Measurements from ENCODE around the gene UFSP1. TPM values are rescaled to one million over a fixed set of nuclear protein-coding genes. Genes with fewer than 3 reads are reported as not detected.
A peak's percentile ranks its signal among the peaks of the same experiment; 100 is the strongest.

The UFSP1 gene
- total RNA-seq, 6 experiments from 2014 or later: 3.2 to 3.6 (median 3.5) TPM

DNA sequence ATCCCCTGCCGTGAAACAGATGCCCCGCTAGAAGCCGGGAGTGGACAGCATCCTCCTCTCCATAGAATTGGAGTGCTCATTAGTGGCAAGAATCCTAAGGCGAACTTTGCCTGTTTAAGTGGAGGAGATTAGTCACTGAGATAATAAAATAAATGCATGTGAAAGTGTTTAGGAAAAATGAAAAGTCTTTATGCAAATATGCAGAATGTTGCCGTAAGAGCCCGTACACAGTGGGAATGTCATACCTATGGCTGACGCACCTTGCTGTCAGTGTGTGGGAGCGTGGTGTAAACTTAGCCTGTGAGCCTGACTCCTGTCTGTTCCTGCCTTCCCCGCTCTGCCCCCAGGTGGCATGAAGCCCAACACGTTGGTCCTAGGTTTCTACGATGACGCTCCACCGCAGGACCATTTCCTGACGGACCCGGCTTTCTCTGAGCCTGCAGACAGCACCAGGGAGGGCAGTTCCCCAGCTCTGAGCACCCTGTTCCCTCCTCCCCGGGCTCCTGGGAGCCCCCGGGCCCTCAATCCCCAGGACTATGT, 24.1 kb downstream of the UFSP1 start:
- Mint-ChIP-seq H3K27ac (peak overlapping the region; percentile 76), H3K9me3 (no peaks in the 10 kb centered on the region), H3K27me3 (ENCODE audit: insufficient read depth) (no peaks in the 10 kb centered on the region; the same call in 1 of the 2 replicates), H3K4me1 (ENCODE audit: low read depth) (peaks cover 12% of the 10 kb centered on the region), H3K4me3 (no peak overlapping the region), H3K36me3 (ENCODE audit: low read depth) (peaks cover 13% of the 10 kb centered on the region)
- DNase-seq: no peak
- TF ChIP-seq, protein P1, sequence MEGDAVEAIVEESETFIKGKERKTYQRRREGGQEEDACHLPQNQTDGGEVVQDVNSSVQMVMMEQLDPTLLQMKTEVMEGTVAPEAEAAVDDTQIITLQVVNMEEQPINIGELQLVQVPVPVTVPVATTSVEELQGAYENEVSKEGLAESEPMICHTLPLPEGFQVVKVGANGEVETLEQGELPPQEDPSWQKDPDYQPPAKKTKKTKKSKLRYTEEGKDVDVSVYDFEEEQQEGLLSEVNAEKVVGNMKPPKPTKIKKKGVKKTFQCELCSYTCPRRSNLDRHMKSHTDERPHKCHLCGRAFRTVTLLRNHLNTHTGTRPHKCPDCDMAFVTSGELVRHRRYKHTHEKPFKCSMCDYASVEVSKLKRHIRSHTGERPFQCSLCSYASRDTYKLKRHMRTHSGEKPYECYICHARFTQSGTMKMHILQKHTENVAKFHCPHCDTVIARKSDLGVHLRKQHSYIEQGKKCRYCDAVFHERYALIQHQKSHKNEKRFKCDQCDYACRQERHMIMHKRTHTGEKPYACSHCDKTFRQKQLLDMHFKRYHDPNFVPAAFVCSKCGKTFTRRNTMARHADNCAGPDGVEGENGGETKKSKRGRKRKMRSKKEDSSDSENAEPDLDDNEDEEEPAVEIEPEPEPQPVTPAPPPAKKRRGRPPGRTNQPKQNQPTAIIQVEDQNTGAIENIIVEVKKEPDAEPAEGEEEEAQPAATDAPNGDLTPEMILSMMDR (IDR thresholded peaks at IDR 0.05): 0 out of 2 replicates have a peak, but pooled peaks have one; percentile 25

DNA sequence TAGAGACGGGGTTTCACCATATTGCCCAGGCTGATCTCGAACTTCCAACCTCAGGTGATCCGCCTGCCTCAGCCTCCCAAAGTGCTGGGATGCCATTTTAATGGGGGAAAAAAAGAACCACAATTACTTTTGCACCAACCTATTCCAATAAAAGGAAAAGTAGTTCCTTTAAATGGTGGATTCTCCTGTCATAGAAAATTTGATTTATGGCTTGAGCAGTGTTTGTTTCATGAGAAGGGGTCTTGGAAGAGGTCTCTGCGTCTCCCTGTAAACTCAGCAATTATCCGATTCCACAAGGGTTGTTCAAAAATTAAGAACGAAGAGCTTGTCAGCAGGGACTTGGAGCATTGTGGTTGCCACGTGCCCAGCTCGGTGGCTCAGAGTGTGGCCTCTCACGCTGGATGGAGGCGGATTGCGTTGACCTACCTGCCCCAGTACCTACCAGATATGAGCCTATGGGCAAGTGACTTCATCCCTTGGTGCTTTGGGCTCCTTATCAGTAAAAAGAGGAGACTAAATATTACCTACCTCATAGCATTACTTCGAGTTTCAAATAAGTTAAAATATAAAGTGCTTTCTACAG, 25.2 kb downstream of the UFSP1 start:
- peaks cover 18% of the 10 kb centered on the region for H3K36me3 Mint-ChIP-seq (ENCODE audit: low read depth)
- no peaks in the 10 kb centered on the region for H3K9me3 Mint-ChIP-seq
- no peak for DNase-seq
- TF ChIP-seq, protein P1 (IDR thresholded peaks at IDR 0.05): no peak
- no peak overlapping the region for H3K27ac Mint-ChIP-seq
- no peak overlapping the region for H3K4me3 Mint-ChIP-seq
- peaks cover 12% of the 10 kb centered on the region for H3K4me1 Mint-ChIP-seq (ENCODE audit: low read depth)
- H3K27me3 Mint-ChIP-seq (ENCODE audit: insufficient read depth): no peaks in the 10 kb centered on the region; the same call in none of the 2 replicates

DNA sequence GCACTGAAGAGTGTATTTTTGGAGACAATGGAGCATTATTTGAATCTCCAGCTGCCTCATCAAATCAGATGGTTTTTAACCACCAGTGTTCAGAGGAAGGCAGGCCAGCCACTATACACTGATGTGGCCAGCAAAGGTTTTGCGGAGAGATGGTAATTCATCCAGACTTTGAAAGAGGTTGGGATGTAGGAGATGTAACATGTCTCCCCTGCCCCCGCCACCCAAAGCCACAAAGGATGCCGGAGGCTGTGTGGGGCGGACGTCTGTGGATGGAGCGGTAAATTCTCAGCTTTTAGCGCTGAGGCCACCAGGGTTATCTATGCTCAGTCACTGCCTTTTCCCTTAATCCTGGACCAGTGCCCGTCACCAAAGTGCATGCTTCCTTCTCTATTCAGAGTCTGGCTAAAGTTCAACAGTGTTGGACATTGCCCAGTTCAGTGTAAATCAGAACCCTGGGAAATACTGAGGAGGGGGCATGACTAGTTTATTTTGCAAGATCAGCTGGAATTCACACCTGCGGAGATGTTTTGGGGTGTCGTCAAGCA, 26.0 kb downstream of the UFSP1 start:
- Mint-ChIP-seq H3K27me3 (ENCODE audit: insufficient read depth) (no peaks in the 10 kb centered on the region; the same call in none of the 2 replicates), H3K36me3 (ENCODE audit: low read depth) (peaks cover 18% of the 10 kb centered on the region), H3K4me3 (no peak overlapping the region), H3K4me1 (ENCODE audit: low read depth) (peaks cover 12% of the 10 kb centered on the region), H3K9me3 (no peaks in the 10 kb centered on the region), H3K27ac (no peak overlapping the region)
- TF ChIP-seq, protein P1 (IDR thresholded peaks at IDR 0.05): no peak
- no peak for DNase-seq

DNA sequence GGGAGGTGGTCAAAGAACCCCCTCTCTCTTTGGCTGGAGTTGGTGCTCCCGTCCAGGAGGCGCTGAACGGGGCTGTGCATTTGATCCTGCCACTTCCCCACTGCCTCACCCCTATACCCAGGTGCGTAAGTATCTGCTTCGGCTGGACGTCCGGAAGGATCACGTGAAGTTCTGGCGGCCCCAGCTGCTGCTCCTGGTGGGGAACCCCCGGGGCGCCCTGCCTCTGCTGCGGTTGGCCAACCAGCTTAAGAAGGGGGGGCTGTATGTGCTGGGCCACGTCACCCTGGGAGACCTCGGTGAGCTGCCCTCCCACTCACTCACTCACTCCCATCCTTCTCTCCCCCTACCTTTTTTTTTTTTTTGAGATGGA, 27.9 kb downstream of the UFSP1 start:
- no peak overlapping the region for H3K27ac Mint-ChIP-seq
- no peaks in the 10 kb centered on the region; the same call in none of the 2 replicates for H3K27me3 Mint-ChIP-seq (ENCODE audit: insufficient read depth)
- H3K9me3 Mint-ChIP-seq: no peaks in the 10 kb centered on the region
- H3K4me1 Mint-ChIP-seq (ENCODE audit: low read depth): peaks cover 7% of the 10 kb centered on the region
- no peak for DNase-seq
- H3K4me3 Mint-ChIP-seq: no peak overlapping the region
- peaks cover 15% of the 10 kb centered on the region for H3K36me3 Mint-ChIP-seq (ENCODE audit: low read depth)
- TF ChIP-seq, protein P1 (IDR thresholded peaks at IDR 0.05): no peak

DNA sequence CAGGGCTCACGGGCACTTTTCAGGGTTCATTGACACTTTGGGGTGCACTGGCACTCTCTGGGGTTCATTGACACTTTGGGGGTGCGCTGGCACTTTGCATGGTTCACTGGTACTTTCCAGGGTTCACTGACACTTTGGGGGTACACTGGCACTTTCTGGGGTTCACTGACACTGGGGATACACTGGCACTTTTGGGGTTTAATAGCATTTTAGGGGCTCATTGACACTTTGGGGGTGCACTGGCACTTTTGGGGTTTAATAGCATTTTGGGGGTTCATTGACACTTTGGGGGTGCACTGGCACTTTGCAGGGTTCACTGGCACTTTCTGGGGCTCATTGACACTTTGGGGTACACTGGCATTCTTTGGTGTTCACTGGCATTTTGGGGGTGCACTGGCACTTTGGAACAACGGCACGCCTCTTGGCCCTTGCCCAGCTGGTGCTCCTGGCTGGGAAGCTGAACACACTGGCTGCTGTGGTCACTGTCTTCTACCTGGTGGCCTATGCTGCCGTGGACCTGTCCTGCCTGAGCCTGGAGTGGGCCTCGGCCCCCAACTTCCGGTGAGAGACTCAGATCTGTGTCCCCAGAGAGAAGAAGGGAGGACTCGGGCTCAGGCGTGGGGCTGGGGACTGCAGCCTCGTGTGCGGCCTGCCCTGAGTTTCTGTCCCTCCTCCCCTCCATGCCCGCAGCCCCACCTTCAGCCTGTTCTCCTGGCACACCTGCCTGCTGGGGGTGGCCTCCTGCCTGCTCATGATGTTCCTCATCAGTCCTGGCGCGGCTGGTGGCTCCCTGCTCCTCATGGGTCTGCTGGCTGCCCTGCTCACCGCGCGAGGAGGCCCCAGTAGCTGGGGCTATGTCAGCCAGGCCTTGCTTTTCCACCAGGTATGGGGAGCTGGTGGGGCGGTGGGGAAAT, 28.6 kb downstream of the UFSP1 start:
- Mint-ChIP-seq H3K36me3 (ENCODE audit: low read depth) (peaks cover 15% of the 10 kb centered on the region), H3K27ac (no peak overlapping the region), H3K9me3 (no peaks in the 10 kb centered on the region), H3K4me3 (no peak overlapping the region), H3K27me3 (ENCODE audit: insufficient read depth) (no peaks in the 10 kb centered on the region; the same call in none of the 2 replicates), H3K4me1 (ENCODE audit: low read depth) (peaks cover 5% of the 10 kb centered on the region; the same call in 1 of the 2 replicates)
- DNase-seq: no peak
- TF ChIP-seq, protein P1 (IDR thresholded peaks at IDR 0.05): no peak
